Measurements from ENCODE around the gene SLC2A13.
A peak's percentile ranks its signal among the peaks of the same experiment; 100 is the strongest.

SLC2A13 gene

DNA sequence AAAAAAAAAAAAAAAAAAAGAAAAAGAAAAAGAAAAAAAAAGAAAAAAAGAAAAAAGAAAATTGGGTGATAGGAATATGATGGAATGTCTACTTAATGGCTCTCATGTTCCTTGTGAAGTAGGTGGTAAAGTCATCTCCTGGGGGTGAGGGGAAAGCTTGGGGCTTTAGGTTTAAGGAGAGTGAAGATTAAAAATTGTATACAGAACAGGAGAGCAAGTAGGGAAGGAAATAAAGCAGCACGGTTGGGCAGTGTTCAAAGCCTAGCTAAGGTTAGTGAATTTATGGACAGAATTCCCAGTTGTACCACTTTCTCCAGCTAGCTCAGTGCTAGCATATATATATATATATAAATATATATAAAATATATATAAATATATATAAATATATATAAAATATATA is 40.0 kb upstream of the SLC2A13 start:
- no peak overlapping the region for H3K4me3 ChIP-seq (ENCODE audit: control insufficient read depth, low read depth, low read length)
- TF ChIP-seq, protein P1, sequence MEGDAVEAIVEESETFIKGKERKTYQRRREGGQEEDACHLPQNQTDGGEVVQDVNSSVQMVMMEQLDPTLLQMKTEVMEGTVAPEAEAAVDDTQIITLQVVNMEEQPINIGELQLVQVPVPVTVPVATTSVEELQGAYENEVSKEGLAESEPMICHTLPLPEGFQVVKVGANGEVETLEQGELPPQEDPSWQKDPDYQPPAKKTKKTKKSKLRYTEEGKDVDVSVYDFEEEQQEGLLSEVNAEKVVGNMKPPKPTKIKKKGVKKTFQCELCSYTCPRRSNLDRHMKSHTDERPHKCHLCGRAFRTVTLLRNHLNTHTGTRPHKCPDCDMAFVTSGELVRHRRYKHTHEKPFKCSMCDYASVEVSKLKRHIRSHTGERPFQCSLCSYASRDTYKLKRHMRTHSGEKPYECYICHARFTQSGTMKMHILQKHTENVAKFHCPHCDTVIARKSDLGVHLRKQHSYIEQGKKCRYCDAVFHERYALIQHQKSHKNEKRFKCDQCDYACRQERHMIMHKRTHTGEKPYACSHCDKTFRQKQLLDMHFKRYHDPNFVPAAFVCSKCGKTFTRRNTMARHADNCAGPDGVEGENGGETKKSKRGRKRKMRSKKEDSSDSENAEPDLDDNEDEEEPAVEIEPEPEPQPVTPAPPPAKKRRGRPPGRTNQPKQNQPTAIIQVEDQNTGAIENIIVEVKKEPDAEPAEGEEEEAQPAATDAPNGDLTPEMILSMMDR (conservative IDR thresholded peaks at IDR 0.05; ENCODE audit: control insufficient read depth, insufficient read depth, low read depth, low read length) = no peak
- DNase-seq (ENCODE audit: low read depth) = no peak

DNA sequence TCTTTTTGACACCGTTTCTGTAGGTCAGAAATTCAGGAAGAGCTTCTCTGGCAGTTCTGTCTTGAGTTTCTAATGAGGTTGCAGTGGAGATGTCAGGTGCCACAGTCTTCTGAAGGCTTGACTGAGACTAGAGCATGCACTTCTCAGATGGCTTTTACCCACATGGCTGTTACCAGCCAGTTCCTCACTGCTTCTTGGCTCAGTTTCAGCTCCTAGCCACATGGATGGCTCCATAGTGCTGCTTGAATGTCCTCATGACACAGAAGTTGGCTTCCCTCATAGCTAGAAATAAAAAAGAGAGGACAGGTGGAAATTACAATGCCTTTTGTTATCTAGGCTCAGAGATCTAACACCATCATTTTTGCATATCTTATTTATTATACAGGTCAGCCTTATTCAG is 38.1 kb upstream of the SLC2A13 start:
- no peak for DNase-seq (ENCODE audit: low read depth)
- TF ChIP-seq, protein P1 (conservative IDR thresholded peaks at IDR 0.05; ENCODE audit: control insufficient read depth, insufficient read depth, low read depth, low read length) = no peak
- H3K4me3 ChIP-seq (ENCODE audit: control insufficient read depth, low read depth, low read length) = no peak overlapping the region

GRCh38 chr12:40142001-40142744 is 36.3 kb upstream of the SLC2A13 start:
- TF ChIP-seq, protein P1 (conservative IDR thresholded peaks at IDR 0.05; ENCODE audit: control insufficient read depth, insufficient read depth, low read depth, low read length) = no peak
- no peak for DNase-seq (ENCODE audit: low read depth)
- no peak overlapping the region for H3K4me3 ChIP-seq (ENCODE audit: control insufficient read depth, low read depth, low read length)

- no peak overlapping the region for H3K4me3 ChIP-seq (ENCODE audit: control insufficient read depth, low read depth, low read length)
- TF ChIP-seq, protein P1 (conservative IDR thresholded peaks at IDR 0.05; ENCODE audit: control insufficient read depth, insufficient read depth, low read depth, low read length) = no peak
- no peak for DNase-seq (ENCODE audit: low read depth)
Observed at GRCh38 chr12:40138526-40138925, 32.6 kb upstream of the SLC2A13 start.

DNA sequence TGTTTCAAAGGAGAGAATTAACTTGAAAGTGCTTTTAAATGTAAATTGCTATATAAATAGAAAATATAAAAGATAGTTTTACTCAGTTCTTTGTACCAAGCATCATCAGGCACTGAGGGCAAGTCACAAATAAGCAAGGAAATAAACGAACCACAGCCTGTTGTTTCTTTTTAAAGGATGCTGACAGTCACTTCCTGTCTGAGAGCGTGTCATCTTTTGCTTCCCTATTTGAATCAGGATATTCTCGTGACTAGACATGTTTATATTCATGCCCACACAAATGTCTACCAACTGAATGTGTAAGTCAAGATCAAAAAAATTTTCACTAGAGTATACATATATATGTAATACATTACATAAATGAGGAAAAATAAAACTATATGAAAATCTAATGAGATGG is 31.4 kb upstream of the SLC2A13 start:
- DNase-seq (ENCODE audit: low read depth) = peak; percentile 44
- no peak overlapping the region for H3K4me3 ChIP-seq (ENCODE audit: control insufficient read depth, low read depth, low read length)
- TF ChIP-seq, protein P1 (conservative IDR thresholded peaks at IDR 0.05; ENCODE audit: control insufficient read depth, insufficient read depth, low read depth, low read length) = no peak

GRCh38 chr12:40127408-40127807 is 21.5 kb upstream of the SLC2A13 start:
- no peak overlapping the region for H3K4me3 ChIP-seq (ENCODE audit: control insufficient read depth, low read depth, low read length)
- TF ChIP-seq, protein P1 (conservative IDR thresholded peaks at IDR 0.05; ENCODE audit: control insufficient read depth, insufficient read depth, low read depth, low read length) = no peak
- DNase-seq (ENCODE audit: low read depth) = no peak

Measured in fibroblast of mammary gland (primary cell).